Stimulated activated CD8-positive, alpha-beta memory T cell treated with anti-CD3 and anti-CD28 coated beads, Interleukin-4, amount 100 ng/mL, for 4 hours (primary cell): ENCODE results near the gene PLA2G4F.

Experiments used
- DNase-seq, 2 donors: peaks; one replicate each; pipeline ENCODE4 v3.0.0-alpha.2; 2020; ENCODE audit warnings: low read depth in 2 of 2, low spot score in 1 of 2

Gene PLA2G4F

GRCh38 chr15:42156243-42156922 lies at the start of gene PLA2G4F:
PLA2G4F (minus strand) TSS chr15:42156636; CDS start chr15:42156549, 87 bp downstream.
- DNase-seq, result no peak

GRCh38 chr15:42203891-42204290 lies 47.5 kb upstream of the PLA2G4F start:
- no peak for DNase-seq

GRCh38 chr15:42202653-42203052 lies 46.2 kb upstream of the PLA2G4F start:
- DNase-seq, result no peak

GRCh38 chr15:42201801-42202200 lies 45.4 kb upstream of the PLA2G4F start:
- DNase-seq, result no peak

- DNase-seq, result no peak
These were observed 42.7 kb upstream of the PLA2G4F start for GRCh38 chr15:42199126-42199525.

GRCh38 chr15:42198516-42198915 lies 42.1 kb upstream of the PLA2G4F start:
- DNase-seq, result no peak

GRCh38 chr15:42194513-42194912 lies 38.1 kb upstream of the PLA2G4F start:
- DNase-seq, result no peak

GRCh38 chr15:42193383-42193782 lies 36.9 kb upstream of the PLA2G4F start:
- no peak for DNase-seq

- DNase-seq, result no peak
These were observed 35.3 kb upstream of the PLA2G4F start for GRCh38 chr15:42191610-42192346.

- DNase-seq, result no peak
These were observed 33.9 kb upstream of the PLA2G4F start for GRCh38 chr15:42190370-42190769.

GRCh38 chr15:42185801-42186200 lies 29.4 kb upstream of the PLA2G4F start:
- DNase-seq, result no peak

- no peak for DNase-seq
These were observed 28.3 kb upstream of the PLA2G4F start for GRCh38 chr15:42184736-42185135.

- no peak for DNase-seq
These were observed 27.9 kb upstream of the PLA2G4F start for GRCh38 chr15:42184296-42184695.

- no peak for DNase-seq
These were observed 26.5 kb upstream of the PLA2G4F start for GRCh38 chr15:42182961-42183360.

GRCh38 chr15:42182328-42182886 lies 26.0 kb upstream of the PLA2G4F start:
- no peak for DNase-seq

- DNase-seq, result no peak
These were observed 21.6 kb upstream of the PLA2G4F start for GRCh38 chr15:42178056-42178455.

GRCh38 chr15:42175671-42176070 lies 19.2 kb upstream of the PLA2G4F start:
- no peak for DNase-seq

- no peak for DNase-seq
These were observed 16.0 kb upstream of the PLA2G4F start for GRCh38 chr15:42172475-42172874.

GRCh38 chr15:42171795-42172194 lies 15.4 kb upstream of the PLA2G4F start:
- no peak for DNase-seq

- DNase-seq, result no peak
These were observed 14.7 kb upstream of the PLA2G4F start for GRCh38 chr15:42171122-42171521.

GRCh38 chr15:42166225-42166940 lies 9.9 kb upstream of the PLA2G4F start:
- no peak for DNase-seq

GRCh38 chr15:42165106-42165505 lies 8.7 kb upstream of the PLA2G4F start:
- no peak for DNase-seq
